GM23338 (cell line): Measurements from ENCODE around the gene STK39. TPM values are rescaled to one million over a fixed set of nuclear protein-coding genes. Genes with fewer than 3 reads are reported as not detected.

Experiments
- ATAC-seq: fragments of 200-7000 bp; cut with Tn5 transposase; 3 replicates; pipeline ENCODE4 v1.9.1; 2020
- DNase-seq: peaks from one replicate; pipeline ENCODE4 v3.0.0-alpha.2; 2015; ENCODE audit warnings: low spot score
- H2AFZ ChIP-seq: fragments of 200-600 bp; sonication (generic); 2 replicates; pipeline ENCODE4 v1.8.0; 2016; ENCODE audit warnings: antibody characterized with exemption, mild to moderate bottlenecking, moderate library complexity
- H3F3A ChIP-seq: fragments of 200-600 bp; sonication (generic); replicated peaks from 2 replicates; pipeline ENCODE4 v1.8.0; 2017; ENCODE audit warnings: antibody characterized with exemption, mixed run types, low read depth
- H3K27ac ChIP-seq: fragments of 200-600 bp; sonication (generic); 2 replicates; pipeline ENCODE4 v1.6.1; 2016; ENCODE audit warnings: low read depth
- H3K27me3 ChIP-seq: fragments of 200-600 bp; sonication (generic); 2 replicates; pipeline ENCODE4 v1.8.0; 2016; ENCODE audit warnings: mild to moderate bottlenecking, mixed run types, moderate library complexity; ENCODE audit not compliant: insufficient read depth
- H3K36me3 ChIP-seq: fragments of 200-600 bp; sonication (generic); 2 replicates; pipeline ENCODE4 v1.8.0; 2016; ENCODE audit warnings: mild to moderate bottlenecking; ENCODE audit not compliant: insufficient read depth
- H3K4me1 ChIP-seq: fragments of 200-600 bp; sonication (generic); 2 replicates; pipeline ENCODE4 v1.8.0; 2016; ENCODE audit warnings: mild to moderate bottlenecking, moderate library complexity; ENCODE audit not compliant: insufficient read depth
- H3K4me2 ChIP-seq: fragments of 200-600 bp; sonication (generic); 2 replicates; pipeline ENCODE4 v1.7.1; 2017; ENCODE audit warnings: mixed run types
- H3K4me3 ChIP-seq: fragments of 200-600 bp; sonication (generic); 2 replicates; pipeline ENCODE4 v1.6.1; 2016; ENCODE audit warnings: mixed run types
- H3K79me2 ChIP-seq: fragments of 200-600 bp; sonication (generic); replicated peaks from 2 replicates; pipeline ENCODE4 v1.8.0; 2017; ENCODE audit warnings: mild to moderate bottlenecking; ENCODE audit not compliant: insufficient read depth
- H3K9me2 ChIP-seq: fragments of 200-600 bp; sonication (generic); 2 replicates; pipeline ENCODE4 v1.8.0; 2017; ENCODE audit not compliant: insufficient read depth
- H4K20me1 ChIP-seq: fragments of 200-600 bp; sonication (generic); replicated peaks from 2 replicates; pipeline ENCODE4 v1.8.0; 2017; ENCODE audit warnings: mild to moderate bottlenecking; ENCODE audit not compliant: insufficient read depth
- H3K27ac Mint-ChIP-seq: 2 replicates; pipeline ENCODE4 v1.8.0; 2020; ENCODE audit warnings: inconsistent platforms, mild to moderate bottlenecking, moderate library complexity, mixed read lengths
- H3K27me3 Mint-ChIP-seq: 3 replicates; pipeline ENCODE4 v1.8.0; 2022; ENCODE audit warnings: low read depth, mild to moderate bottlenecking, moderate library complexity, mixed read lengths, inconsistent platforms; ENCODE audit not compliant: insufficient read depth, poor library complexity
- H3K36me3 Mint-ChIP-seq: 3 replicates; pipeline ENCODE4 v1.8.0; 2021; ENCODE audit warnings: low read depth, mild to moderate bottlenecking, inconsistent platforms, moderate library complexity, mixed read lengths
- H3K4me1 Mint-ChIP-seq: 3 replicates; pipeline ENCODE4 v1.8.0; 2020; ENCODE audit warnings: mild to moderate bottlenecking, inconsistent platforms, mixed read lengths
- H3K4me3 Mint-ChIP-seq: 3 replicates; pipeline ENCODE4 v1.8.0; 2021; ENCODE audit warnings: moderate library complexity, mild to moderate bottlenecking, inconsistent platforms, mixed read lengths
- H3K9me3 Mint-ChIP-seq: 3 replicates; pipeline ENCODE4 v1.8.0; 2020; ENCODE audit warnings: moderate library complexity, mild to moderate bottlenecking, inconsistent platforms, mixed read lengths
- ZNF114 ChIP-seq: fragments of 250-450 bp; sonication (Bioruptor Pico); IDR thresholded peaks from 2 replicates; pipeline ENCODE4 v1.5.0; 2020; ENCODE audit warnings: mild to moderate bottlenecking, moderate library complexity
- polyA plus RNA-seq: library from polyadenylated mRNA; unstranded; fragments of >200 nt; fragmentation: Nextera tagmentation; extraction: Ambion mirVana; gene quantifications from 2 replicates; pipeline ENCODE4 v1.2.1, GENCODE V29; 2016
- total RNA-seq: library from RNA; depleted of rRNA; stranded (reverse); fragments of >200 nt; shearing (Covaris generic); gene quantifications from 2 replicates; pipeline ENCODE4 v1.2.3, GENCODE V29; 2014
- TF ChIP-seq, protein P1 (sequence below): fragments of 250-450 bp; sonication (Bioruptor Pico); IDR thresholded peaks from 2 replicates; pipeline ENCODE4 v1.5.0; 2020; ENCODE audit warnings: mild to moderate bottlenecking, moderate library complexity
- TF ChIP-seq, protein P2 (sequence below), 2 experiments: fragments of 200-600 bp in 1 of 2; sonication (generic) in 1 of 2; conservative IDR thresholded peaks; 2 replicates each; pipeline versions ENCODE4 v1.5.1 to v1.6.1; 2016 to 2017; ENCODE audit warnings: antibody characterized with exemption in 2 of 2, low read depth in 2 of 2, mild to moderate bottlenecking in 2 of 2, moderate library complexity in 1 of 2

STK39 gene
- total and polyA plus RNA-seq, 2 experiments from 2014 or later, result 9.5 to 16.9 TPM

- Histone ChIP-seq H3K4me2 (no peak overlapping the region), H4K20me1 (no peaks in the 10 kb centered on the region), H3K79me2 (no peaks in the 10 kb centered on the region), H3F3A (no peaks in the 10 kb centered on the region), H3K4me3 (no peak overlapping the region), H3K27ac (no peak overlapping the region), H3K4me1 (peaks cover 10% of the 10 kb centered on the region), H3K27me3 (no peaks in the 10 kb centered on the region), H3K36me3 (no peaks in the 10 kb centered on the region), H2AFZ (no peak overlapping the region), H3K9me2 (peaks cover 9% of the 10 kb centered on the region)
- H3K27me3 Mint-ChIP-seq, result no peaks in the 10 kb centered on the region
- DNase-seq, result no peak
- no peak overlapping the region for H3K27ac Mint-ChIP-seq
- no peaks in the 10 kb centered on the region for H3K36me3 Mint-ChIP-seq
- H3K4me3 Mint-ChIP-seq, result no peak overlapping the region
- TF ChIP-seq, protein P1, sequence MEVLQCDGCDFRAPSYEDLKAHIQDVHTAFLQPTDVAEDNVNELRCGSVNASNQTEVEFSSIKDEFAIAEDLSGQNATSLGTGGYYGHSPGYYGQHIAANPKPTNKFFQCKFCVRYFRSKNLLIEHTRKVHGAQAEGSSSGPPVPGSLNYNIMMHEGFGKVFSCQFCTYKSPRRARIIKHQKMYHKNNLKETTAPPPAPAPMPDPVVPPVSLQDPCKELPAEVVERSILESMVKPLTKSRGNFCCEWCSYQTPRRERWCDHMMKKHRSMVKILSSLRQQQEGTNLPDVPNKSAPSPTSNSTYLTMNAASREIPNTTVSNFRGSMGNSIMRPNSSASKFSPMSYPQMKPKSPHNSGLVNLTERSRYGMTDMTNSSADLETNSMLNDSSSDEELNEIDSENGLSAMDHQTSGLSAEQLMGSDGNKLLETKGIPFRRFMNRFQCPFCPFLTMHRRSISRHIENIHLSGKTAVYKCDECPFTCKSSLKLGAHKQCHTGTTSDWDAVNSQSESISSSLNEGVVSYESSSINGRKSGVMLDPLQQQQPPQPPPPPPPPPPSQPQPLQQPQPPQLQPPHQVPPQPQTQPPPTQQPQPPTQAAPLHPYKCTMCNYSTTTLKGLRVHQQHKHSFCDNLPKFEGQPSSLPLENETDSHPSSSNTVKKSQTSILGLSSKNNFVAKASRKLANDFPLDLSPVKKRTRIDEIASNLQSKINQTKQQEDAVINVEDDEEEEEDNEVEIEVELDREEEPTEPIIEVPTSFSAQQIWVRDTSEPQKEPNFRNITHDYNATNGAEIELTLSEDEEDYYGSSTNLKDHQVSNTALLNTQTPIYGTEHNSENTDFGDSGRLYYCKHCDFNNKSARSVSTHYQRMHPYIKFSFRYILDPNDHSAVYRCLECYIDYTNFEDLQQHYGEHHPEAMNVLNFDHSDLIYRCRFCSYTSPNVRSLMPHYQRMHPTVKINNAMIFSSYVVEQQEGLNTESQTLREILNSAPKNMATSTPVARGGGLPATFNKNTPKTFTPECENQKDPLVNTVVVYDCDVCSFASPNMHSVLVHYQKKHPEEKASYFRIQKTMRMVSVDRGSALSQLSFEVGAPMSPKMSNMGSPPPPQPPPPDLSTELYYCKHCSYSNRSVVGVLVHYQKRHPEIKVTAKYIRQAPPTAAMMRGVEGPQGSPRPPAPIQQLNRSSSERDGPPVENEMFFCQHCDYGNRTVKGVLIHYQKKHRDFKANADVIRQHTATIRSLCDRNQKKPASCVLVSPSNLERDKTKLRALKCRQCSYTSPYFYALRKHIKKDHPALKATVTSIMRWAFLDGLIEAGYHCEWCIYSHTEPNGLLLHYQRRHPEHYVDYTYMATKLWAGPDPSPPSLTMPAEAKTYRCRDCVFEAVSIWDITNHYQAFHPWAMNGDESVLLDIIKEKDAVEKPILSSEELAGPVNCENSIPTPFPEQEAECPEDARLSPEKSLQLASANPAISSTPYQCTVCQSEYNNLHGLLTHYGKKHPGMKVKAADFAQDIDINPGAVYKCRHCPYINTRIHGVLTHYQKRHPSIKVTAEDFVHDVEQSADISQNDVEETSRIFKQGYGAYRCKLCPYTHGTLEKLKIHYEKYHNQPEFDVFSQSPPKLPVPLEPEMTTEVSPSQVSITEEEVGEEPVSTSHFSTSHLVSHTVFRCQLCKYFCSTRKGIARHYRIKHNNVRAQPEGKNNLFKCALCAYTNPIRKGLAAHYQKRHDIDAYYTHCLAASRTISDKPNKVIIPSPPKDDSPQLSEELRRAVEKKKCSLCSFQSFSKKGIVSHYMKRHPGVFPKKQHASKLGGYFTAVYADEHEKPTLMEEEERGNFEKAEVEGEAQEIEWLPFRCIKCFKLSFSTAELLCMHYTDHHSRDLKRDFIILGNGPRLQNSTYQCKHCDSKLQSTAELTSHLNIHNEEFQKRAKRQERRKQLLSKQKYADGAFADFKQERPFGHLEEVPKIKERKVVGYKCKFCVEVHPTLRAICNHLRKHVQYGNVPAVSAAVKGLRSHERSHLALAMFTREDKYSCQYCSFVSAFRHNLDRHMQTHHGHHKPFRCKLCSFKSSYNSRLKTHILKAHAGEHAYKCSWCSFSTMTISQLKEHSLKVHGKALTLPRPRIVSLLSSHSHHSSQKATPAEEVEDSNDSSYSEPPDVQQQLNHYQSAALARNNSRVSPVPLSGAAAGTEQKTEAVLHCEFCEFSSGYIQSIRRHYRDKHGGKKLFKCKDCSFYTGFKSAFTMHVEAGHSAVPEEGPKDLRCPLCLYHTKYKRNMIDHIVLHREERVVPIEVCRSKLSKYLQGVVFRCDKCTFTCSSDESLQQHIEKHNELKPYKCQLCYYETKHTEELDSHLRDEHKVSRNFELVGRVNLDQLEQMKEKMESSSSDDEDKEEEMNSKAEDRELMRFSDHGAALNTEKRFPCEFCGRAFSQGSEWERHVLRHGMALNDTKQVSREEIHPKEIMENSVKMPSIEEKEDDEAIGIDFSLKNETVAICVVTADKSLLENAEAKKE, result no peak
- TF ChIP-seq, protein P2, sequence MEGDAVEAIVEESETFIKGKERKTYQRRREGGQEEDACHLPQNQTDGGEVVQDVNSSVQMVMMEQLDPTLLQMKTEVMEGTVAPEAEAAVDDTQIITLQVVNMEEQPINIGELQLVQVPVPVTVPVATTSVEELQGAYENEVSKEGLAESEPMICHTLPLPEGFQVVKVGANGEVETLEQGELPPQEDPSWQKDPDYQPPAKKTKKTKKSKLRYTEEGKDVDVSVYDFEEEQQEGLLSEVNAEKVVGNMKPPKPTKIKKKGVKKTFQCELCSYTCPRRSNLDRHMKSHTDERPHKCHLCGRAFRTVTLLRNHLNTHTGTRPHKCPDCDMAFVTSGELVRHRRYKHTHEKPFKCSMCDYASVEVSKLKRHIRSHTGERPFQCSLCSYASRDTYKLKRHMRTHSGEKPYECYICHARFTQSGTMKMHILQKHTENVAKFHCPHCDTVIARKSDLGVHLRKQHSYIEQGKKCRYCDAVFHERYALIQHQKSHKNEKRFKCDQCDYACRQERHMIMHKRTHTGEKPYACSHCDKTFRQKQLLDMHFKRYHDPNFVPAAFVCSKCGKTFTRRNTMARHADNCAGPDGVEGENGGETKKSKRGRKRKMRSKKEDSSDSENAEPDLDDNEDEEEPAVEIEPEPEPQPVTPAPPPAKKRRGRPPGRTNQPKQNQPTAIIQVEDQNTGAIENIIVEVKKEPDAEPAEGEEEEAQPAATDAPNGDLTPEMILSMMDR (conservative IDR thresholded peaks at IDR 0.05; ENCODE audit: low read depth in 2 of 2), result no peak
- no peak for TF ChIP-seq ZNF114 (CRISPR knock-in tag)
- ATAC-seq, result no peak
- H3K9me3 Mint-ChIP-seq, result no peaks in the 10 kb centered on the region
- H3K4me1 Mint-ChIP-seq, result peaks cover 10% of the 10 kb centered on the region
Measured at GRCh38 chr2:167943368-167943767, 304.0 kb downstream of the STK39 start.
